ENCODE data around the gene DPPA4.

DNA sequence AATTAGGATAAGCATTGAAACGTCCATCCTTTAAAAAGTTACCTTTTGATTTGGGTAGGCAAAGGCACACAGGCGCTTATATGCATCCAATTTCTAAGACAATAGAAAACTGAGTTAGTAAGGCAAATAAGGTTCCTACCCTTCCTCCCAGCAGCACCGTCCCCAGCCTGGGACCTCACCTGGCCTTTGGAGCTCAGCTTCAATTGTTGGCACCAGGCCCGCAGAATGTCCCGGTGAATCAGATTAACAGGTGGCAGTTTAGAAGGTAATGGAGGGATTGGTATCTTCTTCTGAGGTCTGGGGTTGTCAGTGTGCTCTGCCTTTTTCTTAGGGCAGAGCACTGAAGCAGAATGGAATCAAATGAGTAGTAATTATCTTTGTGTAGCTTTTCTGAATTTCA is 5.7 kb downstream of the DPPA4 start:
- TF ChIP-seq, protein P1, sequence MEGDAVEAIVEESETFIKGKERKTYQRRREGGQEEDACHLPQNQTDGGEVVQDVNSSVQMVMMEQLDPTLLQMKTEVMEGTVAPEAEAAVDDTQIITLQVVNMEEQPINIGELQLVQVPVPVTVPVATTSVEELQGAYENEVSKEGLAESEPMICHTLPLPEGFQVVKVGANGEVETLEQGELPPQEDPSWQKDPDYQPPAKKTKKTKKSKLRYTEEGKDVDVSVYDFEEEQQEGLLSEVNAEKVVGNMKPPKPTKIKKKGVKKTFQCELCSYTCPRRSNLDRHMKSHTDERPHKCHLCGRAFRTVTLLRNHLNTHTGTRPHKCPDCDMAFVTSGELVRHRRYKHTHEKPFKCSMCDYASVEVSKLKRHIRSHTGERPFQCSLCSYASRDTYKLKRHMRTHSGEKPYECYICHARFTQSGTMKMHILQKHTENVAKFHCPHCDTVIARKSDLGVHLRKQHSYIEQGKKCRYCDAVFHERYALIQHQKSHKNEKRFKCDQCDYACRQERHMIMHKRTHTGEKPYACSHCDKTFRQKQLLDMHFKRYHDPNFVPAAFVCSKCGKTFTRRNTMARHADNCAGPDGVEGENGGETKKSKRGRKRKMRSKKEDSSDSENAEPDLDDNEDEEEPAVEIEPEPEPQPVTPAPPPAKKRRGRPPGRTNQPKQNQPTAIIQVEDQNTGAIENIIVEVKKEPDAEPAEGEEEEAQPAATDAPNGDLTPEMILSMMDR (IDR thresholded peaks at IDR 0.05): no peak
- TF ChIP-seq POLR2A (IDR thresholded peaks at IDR 0.05): no peak

Measured in right lobe of liver (tissue), 4 donors.